ENCODE data around the gene GSN.

GRCh38 chr9:121273064-121273775 is 5.3 kb downstream of the GSN start:
- TF ChIP-seq CTCF (IDR thresholded peaks at IDR 0.05) (no peak), POLR2AphosphoS5 (IDR thresholded peaks at IDR 0.05) (no peak), POLR2A (IDR thresholded peaks at IDR 0.05) (no peak), EP300 (IDR thresholded peaks at IDR 0.05) (no peak)

Data from gastroesophageal sphincter (tissue), 3 donors.